Stimulated activated CD4-positive, alpha-beta T cell treated with anti-CD3 and anti-CD28 coated beads, Interleukin-1b, Interleukin-23, amount 100 ng/mL, for 48 hours (primary cell): ENCODE data around the gene DPP6.

Source experiments
- DNase-seq: peaks from one replicate; pipeline ENCODE4 v3.0.0-alpha.2; 2020

The DPP6 gene

GRCh38 chr7:154475864-154476263, 423.7 kb downstream of the DPP6 start:
- DNase-seq, result no peak

GRCh38 chr7:154480817-154481216, 428.6 kb downstream of the DPP6 start:
- DNase-seq, result no peak

GRCh38 chr7:154482863-154483262, 430.7 kb downstream of the DPP6 start:
- no peak for DNase-seq

- DNase-seq, result no peak
These were observed 432.2 kb downstream of the DPP6 start for GRCh38 chr7:154484406-154484805.

- no peak for DNase-seq
These were observed 432.7 kb downstream of the DPP6 start for GRCh38 chr7:154484943-154485342.

GRCh38 chr7:154489897-154490296, 437.7 kb downstream of the DPP6 start:
- DNase-seq, result no peak

GRCh38 chr7:154493594-154493993, 441.4 kb downstream of the DPP6 start:
- DNase-seq, result no peak

- no peak for DNase-seq
These were observed 445.6 kb downstream of the DPP6 start for GRCh38 chr7:154497751-154498150.

GRCh38 chr7:154503962-154504550, 451.9 kb downstream of the DPP6 start:
- no peak for DNase-seq

- no peak for DNase-seq
These were observed 452.7 kb downstream of the DPP6 start for GRCh38 chr7:154504918-154505317.

- no peak for DNase-seq
These were observed 453.2 kb downstream of the DPP6 start for GRCh38 chr7:154505362-154505761.

GRCh38 chr7:154509192-154509591, 457.0 kb downstream of the DPP6 start:
- no peak for DNase-seq

- no peak for DNase-seq
These were observed 460.1 kb downstream of the DPP6 start for GRCh38 chr7:154512121-154512833.

- no peak for DNase-seq
These were observed 465.6 kb downstream of the DPP6 start for GRCh38 chr7:154517768-154518167.

- no peak for DNase-seq
These were observed 467.0 kb downstream of the DPP6 start for GRCh38 chr7:154519229-154519628.

GRCh38 chr7:154530136-154530535, 477.9 kb downstream of the DPP6 start:
- DNase-seq, result no peak

- no peak for DNase-seq
These were observed 480.6 kb downstream of the DPP6 start for GRCh38 chr7:154532771-154533170.

GRCh38 chr7:154540596-154540995, 488.4 kb downstream of the DPP6 start:
- DNase-seq, result no peak

- DNase-seq, result no peak
These were observed 489.4 kb downstream of the DPP6 start for GRCh38 chr7:154541606-154542005.

GRCh38 chr7:154546946-154547587, 494.9 kb downstream of the DPP6 start:
- DNase-seq, result no peak

GRCh38 chr7:154553711-154554265, 501.6 kb downstream of the DPP6 start:
- DNase-seq, result no peak

GRCh38 chr7:154559454-154559853, 507.3 kb downstream of the DPP6 start:
- DNase-seq, result no peak

- no peak for DNase-seq
These were observed 512.5 kb downstream of the DPP6 start for GRCh38 chr7:154564676-154565075.

GRCh38 chr7:154566877-154567276, 514.7 kb downstream of the DPP6 start:
- DNase-seq, result no peak
